Measurements from ENCODE around the gene TLE4.

DNA sequence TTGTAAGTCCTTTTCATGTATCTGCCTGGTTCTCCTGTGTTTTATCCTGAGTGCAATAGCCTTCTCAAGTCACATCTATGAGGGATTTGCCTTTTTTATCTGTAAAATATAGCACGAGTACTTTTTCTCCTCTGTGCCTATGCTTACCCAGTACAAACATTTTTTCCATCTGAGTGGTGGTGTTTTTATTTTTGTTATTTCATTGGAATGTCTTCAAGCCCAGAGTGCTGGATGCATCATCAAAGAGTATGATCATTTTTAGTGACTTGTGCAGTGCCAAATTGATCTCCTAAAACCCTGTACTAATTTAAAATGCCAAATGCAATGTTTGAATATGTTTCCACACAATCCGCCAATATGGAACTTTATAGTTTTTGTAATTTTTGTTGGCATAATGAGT, 86.1 kb downstream of the TLE4 start:
- TF ChIP-seq, protein P1, sequence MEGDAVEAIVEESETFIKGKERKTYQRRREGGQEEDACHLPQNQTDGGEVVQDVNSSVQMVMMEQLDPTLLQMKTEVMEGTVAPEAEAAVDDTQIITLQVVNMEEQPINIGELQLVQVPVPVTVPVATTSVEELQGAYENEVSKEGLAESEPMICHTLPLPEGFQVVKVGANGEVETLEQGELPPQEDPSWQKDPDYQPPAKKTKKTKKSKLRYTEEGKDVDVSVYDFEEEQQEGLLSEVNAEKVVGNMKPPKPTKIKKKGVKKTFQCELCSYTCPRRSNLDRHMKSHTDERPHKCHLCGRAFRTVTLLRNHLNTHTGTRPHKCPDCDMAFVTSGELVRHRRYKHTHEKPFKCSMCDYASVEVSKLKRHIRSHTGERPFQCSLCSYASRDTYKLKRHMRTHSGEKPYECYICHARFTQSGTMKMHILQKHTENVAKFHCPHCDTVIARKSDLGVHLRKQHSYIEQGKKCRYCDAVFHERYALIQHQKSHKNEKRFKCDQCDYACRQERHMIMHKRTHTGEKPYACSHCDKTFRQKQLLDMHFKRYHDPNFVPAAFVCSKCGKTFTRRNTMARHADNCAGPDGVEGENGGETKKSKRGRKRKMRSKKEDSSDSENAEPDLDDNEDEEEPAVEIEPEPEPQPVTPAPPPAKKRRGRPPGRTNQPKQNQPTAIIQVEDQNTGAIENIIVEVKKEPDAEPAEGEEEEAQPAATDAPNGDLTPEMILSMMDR (IDR thresholded peaks at IDR 0.05): no peak
- TF ChIP-seq POLR2A (IDR thresholded peaks at IDR 0.05) (no peak), EP300 (IDR thresholded peaks at IDR 0.05) (no peak), POLR2AphosphoS5 (IDR thresholded peaks at IDR 0.05) (no peak)
